HG03060 (cell line): ENCODE data around the gene ARNT2.

Experiments used
- ATAC-seq: cut with Tn5 transposase; IDR thresholded peaks from one replicate; pipeline ENCODE4 v1.9.1; 2021; ENCODE audit warnings: low read depth, moderate number of reproducible peaks; ENCODE audit not compliant: unreplicated experiment

The ARNT2 gene

DNA sequence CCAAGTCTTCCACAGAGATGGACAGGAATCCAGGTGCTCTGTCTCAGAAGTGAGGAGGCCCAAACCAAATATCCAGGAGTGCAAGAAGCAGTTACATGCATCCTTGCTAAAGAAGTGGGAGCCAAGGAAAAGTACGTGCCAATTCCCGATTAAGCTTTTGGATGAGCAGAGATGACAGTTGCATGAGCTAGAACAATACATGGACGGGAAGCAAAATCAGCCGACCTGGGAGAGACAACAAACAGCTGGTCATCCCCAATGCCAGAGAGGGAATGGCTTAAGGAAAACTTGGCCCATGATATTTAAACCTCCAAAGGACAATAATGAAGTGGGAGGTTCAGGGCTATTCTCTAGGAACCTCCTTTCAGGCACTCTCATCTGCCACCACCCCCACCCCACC lies 204.9 kb downstream of the ARNT2 start:
- no peak for ATAC-seq

- ATAC-seq: no peak
Measured at GRCh38 chr15:80609512-80609946, 205.3 kb downstream of the ARNT2 start.

GRCh38 chr15:80611543-80612080 lies 207.4 kb downstream of the ARNT2 start:
- no peak for ATAC-seq

GRCh38 chr15:80612118-80612823 lies 208.1 kb downstream of the ARNT2 start:
- no peak for ATAC-seq

GRCh38 chr15:80613762-80614365 lies 209.7 kb downstream of the ARNT2 start:
- ATAC-seq: no peak

DNA sequence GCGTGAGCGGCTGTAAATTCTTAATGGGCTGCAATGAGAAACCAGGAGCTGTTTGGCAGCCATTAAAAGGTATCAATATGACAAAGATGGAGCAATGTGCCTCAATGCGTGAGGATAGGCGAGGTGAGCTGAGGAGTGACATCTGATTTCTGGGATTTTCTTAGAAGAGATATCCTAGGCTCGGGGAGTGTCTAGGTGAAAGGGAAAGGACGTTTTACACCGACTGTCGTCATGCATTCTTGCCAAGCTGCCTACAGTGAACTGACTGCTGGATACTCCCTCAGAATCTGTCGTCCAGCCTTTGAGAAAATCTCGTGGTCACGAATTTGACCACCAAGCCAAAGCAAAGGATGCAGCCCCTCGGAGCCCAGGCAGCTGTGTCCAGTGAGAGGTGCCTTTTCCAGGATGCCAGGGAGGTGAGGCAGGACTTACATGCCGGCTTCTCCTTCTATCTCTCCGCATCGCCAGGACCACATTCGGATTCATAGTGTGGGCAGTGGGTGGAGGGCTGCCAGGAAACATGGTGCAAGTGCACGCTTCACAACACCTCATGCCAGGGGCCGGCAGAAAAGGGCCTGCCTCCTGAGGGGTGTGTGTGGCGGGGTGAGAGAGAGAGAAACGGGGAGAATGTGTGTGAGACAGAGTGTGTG lies 210.7 kb downstream of the ARNT2 start:
- ATAC-seq: no peak

DNA sequence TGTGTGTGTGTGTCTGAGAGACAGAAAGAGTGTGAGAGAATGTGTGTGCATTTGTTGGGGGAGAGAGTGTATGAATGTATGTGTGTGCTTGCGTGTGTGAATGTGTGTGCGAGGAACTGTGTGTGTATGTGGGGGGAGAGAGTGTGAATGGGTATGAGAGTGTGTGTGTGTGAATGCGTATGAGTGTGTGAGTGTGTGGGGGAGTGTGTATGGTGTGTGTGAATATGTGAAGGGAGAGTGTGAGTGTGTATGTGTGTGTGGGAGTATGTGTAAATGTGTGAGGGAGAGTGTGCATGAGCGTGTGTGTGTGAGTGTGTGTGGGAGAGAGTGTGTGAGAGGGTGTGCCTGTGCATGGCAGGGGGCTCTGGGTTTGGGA lies 211.2 kb downstream of the ARNT2 start:
- no peak for ATAC-seq

DNA sequence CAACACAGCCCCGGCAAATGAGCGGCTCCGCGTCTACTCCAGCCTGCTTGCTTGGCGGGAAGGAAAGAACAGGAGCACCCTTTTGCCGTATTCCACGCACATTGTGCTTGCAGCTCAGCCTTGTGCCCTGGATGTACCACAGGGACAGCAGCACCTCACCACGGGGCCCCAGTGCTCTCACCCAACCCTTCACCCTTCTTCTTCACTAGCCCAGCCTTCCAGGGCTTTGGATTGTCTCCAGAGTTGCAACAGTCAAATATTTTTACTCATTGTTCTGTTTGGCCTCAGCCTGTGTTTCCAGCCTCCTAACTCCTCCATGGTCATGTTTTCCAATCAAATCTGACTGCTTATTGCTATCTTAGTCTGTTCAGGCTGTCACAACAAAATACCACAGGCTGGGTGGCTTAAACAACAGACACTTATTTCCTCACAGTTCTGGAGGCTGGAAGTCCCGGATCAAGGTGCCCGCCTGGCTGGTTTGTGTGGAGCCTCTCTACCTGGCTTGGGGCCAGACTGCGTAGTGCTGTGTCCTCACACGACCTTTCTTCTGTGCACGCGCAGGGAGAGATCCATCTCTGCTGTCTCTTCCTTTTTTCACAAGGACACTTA lies 211.7 kb downstream of the ARNT2 start:
- ATAC-seq: no peak

- ATAC-seq: no peak
Measured at GRCh38 chr15:80618685-80619400, 214.7 kb downstream of the ARNT2 start.

DNA sequence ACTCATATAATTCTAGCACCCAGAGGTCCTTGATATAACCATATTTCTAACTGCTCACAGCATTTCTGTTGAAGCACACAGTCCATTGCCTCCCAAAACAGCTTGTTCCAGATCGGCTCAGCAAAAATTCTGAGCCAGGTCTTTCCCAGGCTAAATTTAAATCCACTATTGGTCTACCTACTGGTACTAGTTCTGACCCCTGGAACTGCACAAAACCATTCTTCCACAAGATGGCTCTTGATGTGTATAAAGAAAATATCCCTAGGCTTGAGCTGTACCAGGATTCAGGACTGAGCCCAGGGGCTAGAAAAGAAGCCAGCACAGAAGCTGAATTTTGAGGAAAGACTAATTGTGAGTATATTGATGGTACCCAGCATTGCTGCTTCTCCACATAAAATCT lies 215.5 kb downstream of the ARNT2 start:
- no peak for ATAC-seq

DNA sequence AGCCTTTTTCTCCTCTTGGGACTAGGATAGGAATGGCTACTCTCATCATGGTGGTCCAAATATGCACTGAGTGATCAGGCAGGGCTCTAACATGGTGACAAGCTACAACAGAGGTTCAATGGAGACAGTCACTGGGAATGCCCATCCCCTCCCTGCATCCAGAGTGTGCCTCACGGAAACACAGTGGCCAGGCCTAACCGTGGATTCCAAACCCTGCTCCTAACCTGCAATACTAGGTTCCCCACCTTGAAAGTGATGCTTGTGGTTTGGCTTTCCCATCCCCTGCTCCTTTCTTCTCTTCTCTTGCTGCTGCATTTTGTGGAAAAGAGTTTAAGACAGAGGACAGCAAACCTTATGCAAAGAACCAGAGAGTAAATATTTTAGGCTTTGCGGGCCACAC lies 216.0 kb downstream of the ARNT2 start:
- no peak for ATAC-seq

GRCh38 chr15:80620931-80621330 lies 216.7 kb downstream of the ARNT2 start:
- ATAC-seq: no peak

DNA sequence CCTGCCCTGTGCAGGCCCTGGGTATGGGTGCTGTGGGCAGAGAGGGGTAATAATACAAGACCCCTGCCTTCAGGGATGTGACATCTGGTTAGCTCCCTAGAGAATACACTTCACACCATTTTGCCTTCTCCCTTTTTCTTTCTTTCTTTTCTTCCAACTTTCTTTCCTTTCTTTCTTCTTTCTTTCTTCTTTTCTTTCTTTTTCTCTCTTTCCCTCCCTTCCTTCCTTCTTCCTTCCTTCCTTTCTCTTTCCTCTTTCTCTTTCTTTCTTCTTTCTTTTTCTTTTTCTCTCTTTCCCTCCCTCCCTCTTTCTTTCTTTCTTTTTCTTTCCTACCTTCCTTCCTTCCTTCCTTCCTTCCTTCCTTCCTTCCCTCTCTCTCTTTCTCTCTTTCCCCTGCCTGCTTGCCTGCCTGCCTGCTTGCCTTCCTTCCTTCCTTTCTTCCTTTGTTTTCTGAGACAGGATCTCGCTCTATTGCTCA lies 222.5 kb downstream of the ARNT2 start:
- no peak for ATAC-seq

GRCh38 chr15:80629355-80629754 lies 225.2 kb downstream of the ARNT2 start:
- no peak for ATAC-seq

- ATAC-seq: no peak
Measured at GRCh38 chr15:80630981-80631380, 226.8 kb downstream of the ARNT2 start.

GRCh38 chr15:80633221-80633620 lies 229.0 kb downstream of the ARNT2 start:
- ATAC-seq: no peak

DNA sequence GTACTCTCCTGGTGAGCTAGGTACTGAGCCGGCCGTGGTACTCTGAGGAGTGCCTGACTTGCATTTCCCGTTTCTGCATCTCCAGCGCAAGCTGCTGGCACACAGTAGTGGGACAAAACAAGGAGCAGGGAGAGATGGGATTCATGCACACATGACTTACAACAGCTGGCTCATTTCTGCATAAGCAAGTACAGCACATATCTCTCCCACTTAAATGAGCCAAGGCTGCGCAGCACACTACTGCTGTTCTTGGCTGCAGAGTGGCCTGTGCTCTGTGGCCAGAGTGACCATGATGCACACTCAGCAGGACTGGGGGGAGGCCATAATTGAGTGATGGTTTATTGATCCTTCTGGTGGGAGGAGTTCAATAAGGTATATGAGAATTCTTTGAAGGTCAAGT lies 231.8 kb downstream of the ARNT2 start:
- no peak for ATAC-seq

DNA sequence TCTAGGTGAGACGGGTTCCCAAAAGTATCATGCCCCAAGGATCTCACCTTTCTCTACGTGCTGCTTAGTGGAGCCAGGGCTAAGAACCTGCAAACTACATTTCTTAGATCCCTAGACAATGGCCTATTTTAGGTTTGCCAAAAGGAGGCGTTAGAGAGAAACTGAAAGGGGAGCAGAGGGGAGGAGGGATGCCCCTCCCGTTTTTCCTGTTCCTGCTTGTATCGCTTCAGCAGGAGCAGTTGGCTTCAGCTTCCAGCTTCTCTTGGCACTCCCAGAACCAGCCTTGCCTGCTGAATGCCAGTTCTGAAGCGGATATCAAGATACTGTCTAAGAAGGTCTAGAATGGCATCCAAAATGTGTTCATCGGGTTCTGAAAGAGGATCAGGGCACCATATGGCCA lies 232.5 kb downstream of the ARNT2 start:
- no peak for ATAC-seq

- no peak for ATAC-seq
Measured at GRCh38 chr15:80637747-80638146, 233.6 kb downstream of the ARNT2 start.

DNA sequence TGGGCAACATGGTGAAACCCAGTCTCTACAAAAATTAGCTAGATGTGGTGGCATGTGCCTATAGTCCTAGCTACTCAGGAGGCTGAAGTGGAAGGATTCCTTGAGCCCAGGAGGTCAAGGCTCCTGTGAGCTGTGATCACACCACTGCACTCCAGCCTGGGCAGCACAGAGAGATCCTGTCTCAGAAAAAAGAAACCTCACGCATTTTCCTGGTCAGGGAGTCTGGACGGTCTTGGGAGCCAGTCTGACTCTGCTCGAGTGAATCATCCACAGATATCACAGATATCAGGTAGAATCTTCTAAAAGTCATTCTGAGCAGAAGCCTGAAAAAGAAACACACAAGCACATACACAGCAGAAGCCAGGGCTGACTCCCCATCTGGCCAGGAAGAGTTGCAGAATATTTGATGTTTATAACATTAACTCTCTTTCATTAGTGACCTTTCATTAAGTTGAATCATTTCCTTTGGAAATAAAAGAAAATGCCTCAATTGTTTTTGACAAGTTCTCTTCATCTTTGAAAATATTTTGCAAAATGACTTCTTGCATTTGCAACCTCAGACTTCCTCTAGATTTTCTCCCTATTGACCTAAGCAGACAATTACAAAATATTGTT lies 234.5 kb downstream of the ARNT2 start:
- ATAC-seq: no peak
